HG02852 (cell line): ENCODE data around the gene UTF1.

Experiments
- ATAC-seq: cut with Tn5 transposase; IDR thresholded peaks from one replicate; pipeline ENCODE4 v1.9.1; 2021; ENCODE audit warnings: mild to moderate bottlenecking, moderate library complexity; ENCODE audit not compliant: unreplicated experiment

Gene UTF1

GRCh38 chr10:133230044-133230361, at the start of gene UTF1:
Gene UTF1, plus strand, starts transcription at chr10:133230217. Its CDS starts 72 bp downstream, at chr10:133230289.
- ATAC-seq = no peak

- no peak for ATAC-seq
Observed at GRCh38 chr10:133180965-133181639, 48.9 kb upstream of the UTF1 start.

- no peak for ATAC-seq
Observed at GRCh38 chr10:133182190-133182589, 47.8 kb upstream of the UTF1 start.

- ATAC-seq = no peak
Observed at GRCh38 chr10:133182791-133183645, 47.0 kb upstream of the UTF1 start.

GRCh38 chr10:133183646-133184378, 46.2 kb upstream of the UTF1 start:
- ATAC-seq = no peak

- no peak for ATAC-seq
Observed at GRCh38 chr10:133184591-133185244, 45.3 kb upstream of the UTF1 start.

GRCh38 chr10:133185421-133185820, 44.6 kb upstream of the UTF1 start:
- no peak for ATAC-seq

- no peak for ATAC-seq
Observed at GRCh38 chr10:133185916-133186315, 44.1 kb upstream of the UTF1 start.

- no peak for ATAC-seq
Observed at GRCh38 chr10:133186416-133187090, 43.5 kb upstream of the UTF1 start.

- no peak for ATAC-seq
Observed at GRCh38 chr10:133187091-133187905, 42.7 kb upstream of the UTF1 start.

GRCh38 chr10:133187906-133188681, 41.9 kb upstream of the UTF1 start:
- no peak for ATAC-seq

- ATAC-seq = no peak
Observed at GRCh38 chr10:133189256-133189655, 40.8 kb upstream of the UTF1 start.

GRCh38 chr10:133189726-133190125, 40.3 kb upstream of the UTF1 start:
- ATAC-seq = no peak

GRCh38 chr10:133190225-133190624, 39.8 kb upstream of the UTF1 start:
- no peak for ATAC-seq

- ATAC-seq = no peak
Observed at GRCh38 chr10:133191651-133192050, 38.4 kb upstream of the UTF1 start.

- ATAC-seq = no peak
Observed at GRCh38 chr10:133194151-133194550, 35.9 kb upstream of the UTF1 start.

GRCh38 chr10:133195096-133195495, 34.9 kb upstream of the UTF1 start:
- no peak for ATAC-seq

- no peak for ATAC-seq
Observed at GRCh38 chr10:133195611-133196010, 34.4 kb upstream of the UTF1 start.
